BLaER1 (cell line): Measurements from ENCODE around the gene CIAO3.
A peak's percentile ranks its signal among the peaks of the same experiment; 100 is the strongest.

Experiments
- H3K27ac ChIP-seq: shearing (Covaris generic); formaldehyde crosslinking; 2 replicates; pipeline ENCODE4 v1.8.1; 2022
- H3K27me3 ChIP-seq: shearing (Covaris generic); formaldehyde crosslinking; 2 replicates; pipeline ENCODE4 v1.8.1; 2022
- H3K36me3 ChIP-seq: shearing (Covaris generic); formaldehyde crosslinking; 2 replicates; pipeline ENCODE4 v1.8.1; 2022
- H3K4me1 ChIP-seq: shearing (Covaris generic); formaldehyde crosslinking; 2 replicates; pipeline ENCODE4 v1.8.1; 2022
- H3K4me2 ChIP-seq: shearing (Covaris generic); formaldehyde crosslinking; 2 replicates; pipeline ENCODE4 v1.8.1; 2022
- H3K4me3 ChIP-seq: shearing (Covaris generic); formaldehyde crosslinking; 2 replicates; pipeline ENCODE4 v1.8.1; 2022
- H3K9ac ChIP-seq: shearing (Covaris generic); formaldehyde crosslinking; 2 replicates; pipeline ENCODE4 v1.8.1; 2022
- H3K9me3 ChIP-seq: shearing (Covaris generic); formaldehyde crosslinking; 2 replicates; pipeline ENCODE4 v1.8.1; 2022
- H4K20me1 ChIP-seq: shearing (Covaris generic); formaldehyde crosslinking; 2 replicates; pipeline ENCODE4 v1.8.1; 2022
- Cebpa-rat ChIP-seq: shearing (Covaris generic); IDR thresholded peaks from 2 replicates; pipeline ENCODE4 v1.8.1; 2022

CIAO3 gene

GRCh38 chr16:679814-680624 lies 60.8 kb downstream of the CIAO3 start, which contains the start of gene STUB1:
TSS of gene STUB1 (plus strand) at chr16:680410. CDS start at chr16:680526, 116 bp downstream.
- Histone ChIP-seq H3K36me3 (peaks cover 25% of the 10 kb centered on the region), H3K9me3 (no peaks in the 10 kb centered on the region), H4K20me1 (peaks cover 51% of the 10 kb centered on the region), H3K27ac (peak within 1 kb of the TSS; percentile 90), H3K4me2 (peak within 1 kb of the TSS; percentile 94), H3K4me1 (peaks cover 48% of the 10 kb centered on the region), H3K27me3 (peaks cover 8% of the 10 kb centered on the region), H3K4me3 (peak within 1 kb of the TSS; percentile 96), H3K9ac (peak within 1 kb of the TSS; percentile 95)
- no peak for TF ChIP-seq Cebpa-rat
